AG04450 (cell line): ENCODE measurements around the gene FXN. TPM values are rescaled to one million over a fixed set of nuclear protein-coding genes. Genes with fewer than 3 reads are reported as not detected.

Source experiments
- CTCF ChIA-PET: fragments of 300-600, 350-600 bp; formaldehyde crosslinking; extraction: SDS; loops from one replicate; lab custom pipeline; 2022; ENCODE audit warnings: antibody characterized with exemption, inconsistent platforms; lab: Charles Lee
- POLR2A ChIA-PET: fragments of 350-600 bp; formaldehyde crosslinking; extraction: SDS; loops from one replicate; lab custom pipeline; 2021; ENCODE audit warnings: antibody characterized with exemption, inconsistent platforms; lab: Yijun Ruan, JAX
- DNase-seq: peaks from one replicate; pipeline ENCODE4 v3.0.0-alpha.2; 2011; ENCODE audit warnings: low read depth, low spot score
- H3K27ac ChIP-seq: one replicate; pipeline ENCODE4 v1.5.1; 2012; ENCODE audit warnings: low read depth, low read length, control low read depth
- H3K27me3 ChIP-seq: one replicate; pipeline ENCODE4 v1.6.0; 2012; ENCODE audit warnings: low read length; ENCODE audit not compliant: control insufficient read depth, insufficient read depth
- H3K4me3 ChIP-seq: 2 replicates; pipeline ENCODE4 v1.5.1; 2011; ENCODE audit warnings: mild to moderate bottlenecking, low read depth, low read length, control low read depth
- H3K9me3 ChIP-seq: 2 replicates; pipeline ENCODE4 v1.5.1; 2012; ENCODE audit warnings: low read length; ENCODE audit not compliant: control insufficient read depth, insufficient read depth
- CTCF ChIP-seq: IDR thresholded peaks from 2 replicates; pipeline ENCODE4 v1.5.1; 2011; ENCODE audit warnings: low read depth, low read length, control low read depth, inconsistent platforms
- polyA plus RNA-seq: library from polyadenylated mRNA; depleted of rRNA; stranded (reverse); fragments of >200 nt; gene quantifications from 2 replicates; pipeline ENCODE4 v1.2.3, GENCODE V29; 2011

FXN gene
- polyA plus RNA-seq, 1 experiment: 18.0 TPM

- no peak for TF ChIP-seq CTCF
- Histone ChIP-seq H3K9me3 (no peaks in the 10 kb centered on the region), H3K27me3 (no peaks in the 10 kb centered on the region), H3K27ac (no peak overlapping the region), H3K4me3 (no peak overlapping the region)
- ChIA-PET CTCF (interaction anchor here (1.6 to 1.8 kb wide), 3 partner anchors 15 to 419 kb away, joined by 4 to 11 read pairs (median 4); no protein-coding TSS in a partner anchor), POLR2A (no interaction called here)
- DNase-seq: no peak
Observed at GRCh38 chr9:69003051-69003450, 32.5 kb upstream of the FXN start.

- CTCF ChIA-PET: interaction anchor here (0.6 to 1.7 kb wide), 4 partner anchors 8 to 419 kb away, joined by 3 to 12 read pairs (median 4); no protein-coding TSS in a partner anchor
- Histone ChIP-seq H3K27me3 (peaks cover 2% of the 10 kb centered on the region), H3K9me3 (no peaks in the 10 kb centered on the region), H3K4me3 (no peak overlapping the region), H3K27ac (no peak overlapping the region)
- no peak for TF ChIP-seq CTCF
- DNase-seq: no peak
- POLR2A ChIA-PET: no interaction called here
Observed at GRCh38 chr9:69004836-69005235, 30.7 kb upstream of the FXN start.

DNA sequence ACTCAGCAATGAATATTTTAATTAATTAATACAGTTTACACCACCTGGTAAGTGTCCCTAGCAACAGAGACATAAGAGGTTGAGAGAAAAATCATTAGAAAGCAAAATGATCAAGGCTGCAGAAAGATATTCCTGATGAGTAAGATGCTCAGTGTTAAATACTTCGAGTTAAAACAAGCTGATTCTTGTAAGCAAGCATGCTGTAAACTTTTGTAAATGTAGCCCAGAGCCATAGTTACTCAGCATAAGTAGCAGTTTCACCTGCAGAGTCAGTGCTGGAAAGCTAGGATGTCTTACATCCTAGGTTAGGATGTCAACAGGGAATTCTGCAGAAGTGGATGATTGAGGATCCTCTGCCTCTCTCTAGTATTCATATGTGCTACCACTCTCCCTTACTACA lies 25.8 kb upstream of the FXN start:
- ChIA-PET CTCF (interaction anchor here (1.8 to 2.1 kb wide), 2 partner anchors 10 to 19 kb away, joined by 5 to 11 read pairs; no protein-coding TSS in a partner anchor), POLR2A (no interaction called here)
- Histone ChIP-seq H3K9me3 (peaks cover 6% of the 10 kb centered on the region; the same call in 1 of the 2 replicates), H3K27me3 (peaks cover 2% of the 10 kb centered on the region), H3K27ac (no peak overlapping the region), H3K4me3 (no peak overlapping the region)
- no peak for TF ChIP-seq CTCF
- no peak for DNase-seq

DNA sequence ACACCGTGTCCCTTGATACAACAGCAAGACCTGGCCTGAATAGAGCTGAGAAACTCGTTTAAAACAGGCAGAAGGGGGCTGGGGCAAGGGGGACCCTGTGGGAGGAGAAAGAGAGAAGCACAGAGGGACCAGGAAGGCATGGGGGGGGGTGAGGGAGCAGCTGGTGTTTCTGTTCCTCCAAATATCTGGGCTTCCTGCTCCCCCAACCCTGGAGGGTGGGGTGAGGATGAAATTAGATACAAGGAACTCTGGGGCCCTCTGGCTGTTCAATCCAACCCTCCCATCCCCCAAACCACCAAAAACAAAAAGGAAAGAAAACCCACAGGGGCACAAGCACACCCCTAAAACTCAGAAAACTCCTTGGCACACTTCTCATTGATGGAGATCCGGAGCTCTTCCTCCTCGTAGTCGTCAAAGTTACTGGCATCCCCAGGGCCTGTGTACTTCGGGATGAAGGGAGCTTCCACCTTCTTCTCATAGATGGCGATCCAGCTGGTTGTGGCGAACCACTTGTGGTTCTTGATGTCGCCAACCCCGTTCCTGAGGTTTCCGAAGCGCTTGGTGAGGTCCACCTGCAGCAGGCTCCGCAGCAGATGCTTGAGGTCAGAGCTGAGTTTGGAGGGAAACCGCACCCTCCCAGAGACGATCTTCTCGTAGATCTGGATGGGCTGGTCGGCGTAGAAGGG lies 22.7 kb upstream of the FXN start:
- TF ChIP-seq CTCF: no peak
- CTCF ChIA-PET: interaction anchor here (0.9 to 1.5 kb wide), 2 partner anchors 8 to 14 kb away, joined by 3 read pairs; no protein-coding TSS in a partner anchor
- peaks cover 6% of the 10 kb centered on the region; the same call in 1 of the 2 replicates for H3K9me3 ChIP-seq
- peaks cover 3% of the 10 kb centered on the region for H3K27me3 ChIP-seq
- H3K27ac ChIP-seq: no peak overlapping the region
- H3K4me3 ChIP-seq: no peak overlapping the region
- DNase-seq: no peak
- POLR2A ChIA-PET: no interaction called here

DNA sequence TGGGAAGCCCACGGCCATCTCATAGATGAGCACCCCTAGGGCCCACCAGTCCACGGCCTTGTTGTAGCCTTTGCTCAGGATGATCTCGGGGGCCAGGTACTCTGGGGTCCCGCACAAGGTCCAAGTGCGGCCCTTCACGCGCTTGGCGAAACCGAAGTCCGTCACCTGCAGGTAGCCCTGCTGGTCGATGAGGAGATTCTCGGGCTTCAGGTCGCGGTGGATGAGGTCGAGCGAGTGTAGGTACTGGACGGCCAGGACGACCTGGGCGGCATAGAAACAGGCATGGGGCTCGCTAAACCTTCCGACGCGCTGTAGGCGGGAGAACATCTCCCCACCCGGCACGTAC lies 22.2 kb upstream of the FXN start:
- ChIA-PET POLR2A (no interaction called here), CTCF (interaction anchor here (1.5 kb wide), 1 partner anchor 14 kb away, joined by 3 read pairs; no protein-coding TSS in a partner anchor)
- peaks cover 3% of the 10 kb centered on the region for H3K27me3 ChIP-seq
- TF ChIP-seq CTCF: no peak
- no peak for DNase-seq
- H3K4me3 ChIP-seq: no peak overlapping the region
- H3K9me3 ChIP-seq: peaks cover 6% of the 10 kb centered on the region; the same call in 1 of the 2 replicates
- no peak overlapping the region for H3K27ac ChIP-seq
